ENCODE measurements around the gene ZNF850. TPM values are rescaled to one million over a fixed set of nuclear protein-coding genes. Genes with fewer than 3 reads are reported as not detected.

Gene ZNF850
- total RNA-seq, 1 experiment from 2014 or later = 23.9 TPM

GRCh38 chr19:36805364-36805763 lies 32.8 kb upstream of the ZNF850 start:
- H3K18ac ChIP-seq (ENCODE audit: insufficient read length, low read depth, low read length) = no peak overlapping the region
- no peaks in the 10 kb centered on the region for H3K4me1 Mint-ChIP-seq
- H3K79me2 ChIP-seq (ENCODE audit: insufficient read depth, low read length) = no peaks in the 10 kb centered on the region; the same call in 1 of the 2 replicates
- H4K8ac ChIP-seq (replicated peaks; ENCODE audit: insufficient read length, low read depth, low read length) = no peak overlapping the region
- H3K23me2 ChIP-seq (ENCODE audit: insufficient read length, low read depth, low read length, poor library complexity, severe bottlenecking) = no peaks in the 10 kb centered on the region
- H2AK5ac ChIP-seq (ENCODE audit: insufficient read length, low read length) = no peak overlapping the region
- H2BK120ac ChIP-seq (ENCODE audit: low read depth, low read length, poor library complexity, severe bottlenecking) = no peak overlapping the region
- no peaks in the 10 kb centered on the region for H3K27me3 ChIP-seq (ENCODE audit: insufficient read depth, low read length)
- H3K4me2 ChIP-seq (ENCODE audit: insufficient read depth, insufficient read length, low read length) = no peak overlapping the region
- no peak overlapping the region for H3K4ac ChIP-seq (ENCODE audit: low read depth, low read length)
- H3K27ac ChIP-seq (ENCODE audit: insufficient read length, low read depth, low read length) = no peak overlapping the region
- no peak overlapping the region for H3K9ac ChIP-seq (ENCODE audit: extremely low read depth, insufficient read length, low read length)
- H3K9me3 Mint-ChIP-seq = peaks cover 66 to 78% of the 10 kb centered on the region in 2 experiments
- H3K79me1 ChIP-seq (ENCODE audit: insufficient read depth, low read depth, low read length, poor library complexity, severe bottlenecking) = no peaks in the 10 kb centered on the region
- H3K9me3 ChIP-seq (ENCODE audit: control insufficient read depth, low read depth, low read length) = peaks cover 8% of the 10 kb centered on the region
- DNase-seq = no peak
- H4K5ac ChIP-seq (ENCODE audit: insufficient read length, low read depth, low read length) = no peak overlapping the region
- TF ChIP-seq CTCF (conservative IDR thresholded peaks at IDR 0.05) = no peak
- H3T11ph ChIP-seq (ENCODE audit: low read length) = no peak overlapping the region
- no peaks in the 10 kb centered on the region for H4K20me1 ChIP-seq (ENCODE audit: control insufficient read depth, insufficient read depth, insufficient read length)
- H2AFZ ChIP-seq (ENCODE audit: low read length) = no peak overlapping the region
- no peak overlapping the region for H3K23ac ChIP-seq (ENCODE audit: insufficient read length, low read depth, low read length)
- H2BK15ac ChIP-seq (ENCODE audit: low read depth, low read length) = no peak overlapping the region
- WGBS (ENCODE audit: extremely low coverage, insufficient read length, low lambda C conversion rate) = no CpG with 5 or more reads among the region's 1 CpG
- no peak overlapping the region for H2BK12ac ChIP-seq (ENCODE audit: insufficient read length, low read depth, low read length)
- no peaks in the 10 kb centered on the region for H3K27me3 Mint-ChIP-seq (ENCODE audit: low read depth)
- no peak overlapping the region for H2BK5ac ChIP-seq (ENCODE audit: insufficient read length, low read length)
- H2BK20ac ChIP-seq (ENCODE audit: low read depth, low read length, poor library complexity, severe bottlenecking) = no peak overlapping the region
- no peaks in the 10 kb centered on the region for H3K4me1 ChIP-seq (ENCODE audit: insufficient read depth, low read length)
- H3K27ac Mint-ChIP-seq = no peak overlapping the region
- no peak overlapping the region for H4K91ac ChIP-seq (ENCODE audit: insufficient read length, low read depth, low read length)
- no peak overlapping the region for H3K56ac ChIP-seq (ENCODE audit: insufficient read length, low read depth, low read length)
- H3K14ac ChIP-seq (ENCODE audit: insufficient read depth, low read length) = no peak overlapping the region
- H3K4me3 Mint-ChIP-seq = no peak overlapping the region
- H3K36me3 Mint-ChIP-seq (ENCODE audit: insufficient read depth in 1 of 3, low read depth in 3 of 3) = peaks cover 16 to 48% (median 41%) of the 10 kb centered on the region in 3 experiments
